BJ (cell line): Measurements from ENCODE around the gene IQCF2. TPM values are rescaled to one million over a fixed set of nuclear protein-coding genes. Genes with fewer than 3 reads are reported as not detected.
"Not testable (repeated sequence)": the region's sequence is repeated elsewhere in the genome, so short reads cannot be mapped to it uniquely, and the experiment has no call there.

Source experiments
- CTCF ChIA-PET: fragments of 350-600 bp; formaldehyde crosslinking; extraction: SDS; loops from one replicate; lab custom pipeline; 2021; ENCODE audit warnings: antibody characterized with exemption, inconsistent platforms; lab: Yijun Ruan, JAX
- POLR2A ChIA-PET: fragments of 300-600 bp; sonication (Branson Sonifier 250); formaldehyde crosslinking; extraction: SDS; loops from one replicate; lab custom pipeline; 2021; ENCODE audit warnings: antibody characterized with exemption; lab: Charles Lee
- DNase-seq: peaks from one replicate; pipeline ENCODE4 v3.0.0-alpha.2; 2011; ENCODE audit warnings: low read depth
- H3K27me3 ChIP-seq: 2 replicates; pipeline ENCODE4 v1.6.0; 2011; ENCODE audit warnings: low read length; ENCODE audit not compliant: control insufficient read depth, insufficient read depth
- H3K36me3 ChIP-seq: 2 replicates; pipeline ENCODE4 v1.5.1; 2011; ENCODE audit warnings: low read length; ENCODE audit not compliant: control insufficient read depth, insufficient read depth
- H3K4me3 ChIP-seq: 2 replicates; pipeline ENCODE4 v1.5.1; 2011; ENCODE audit warnings: low read depth, mild to moderate bottlenecking, control low read depth, low read length
- CTCF ChIP-seq: IDR thresholded peaks from 2 replicates; pipeline ENCODE4 v1.5.1; 2011; ENCODE audit warnings: low read depth, mild to moderate bottlenecking, control low read depth, inconsistent platforms, low read length, moderate library complexity; ENCODE audit not compliant: insufficient read depth
- polyA plus RNA-seq: library from polyadenylated mRNA; depleted of rRNA; stranded (reverse); fragments of >200 nt; gene quantifications from 2 replicates; pipeline ENCODE4 v1.2.3, GENCODE V29; 2011

Gene IQCF2
- polyA plus RNA-seq, 1 experiment, result not detected

- DNase-seq, result no peak
- Histone ChIP-seq H3K4me3 (no peak overlapping the region), H3K36me3 (no peaks in the 10 kb centered on the region), H3K27me3 (no peaks in the 10 kb centered on the region; the same call in 1 of the 2 replicates)
- POLR2A ChIA-PET, result no interaction called here
- no peak for TF ChIP-seq CTCF
- CTCF ChIA-PET, result no interaction called here
Observed at GRCh38 chr3:51830345-51830744, 31.1 kb upstream of the IQCF2 start.

- no peaks in the 10 kb centered on the region for H3K36me3 ChIP-seq
- no peak for DNase-seq
- ChIA-PET CTCF (interaction anchor here (0.6 kb wide), 1 partner anchor 248 kb away, joined by 3 read pairs; no protein-coding TSS in a partner anchor), POLR2A (no interaction called here)
- no peaks in the 10 kb centered on the region; the same call in 1 of the 2 replicates for H3K27me3 ChIP-seq
- TF ChIP-seq CTCF, result no peak
- no peak overlapping the region for H3K4me3 ChIP-seq
Observed at GRCh38 chr3:51830836-51831385, 30.5 kb upstream of the IQCF2 start.

- DNase-seq, result no peak
- no peaks in the 10 kb centered on the region for H3K36me3 ChIP-seq
- no peak overlapping the region for H3K4me3 ChIP-seq
- ChIA-PET CTCF (interaction anchor here (1.5 kb wide), 1 partner anchor 37 kb away, joined by 4 read pairs; no protein-coding TSS in a partner anchor), POLR2A (no interaction called here)
- no peaks in the 10 kb centered on the region for H3K27me3 ChIP-seq
- TF ChIP-seq CTCF, result no peak
Observed at GRCh38 chr3:51836606-51837005, 24.8 kb upstream of the IQCF2 start.

GRCh38 chr3:51845129-51845528 is 16.3 kb upstream of the IQCF2 start:
- CTCF ChIA-PET, result no interaction called here
- H3K4me3 ChIP-seq, result no peak overlapping the region

GRCh38 chr3:51855411-51855810 is 6.0 kb upstream of the IQCF2 start:
- H3K27me3 ChIP-seq, H3K36me3 ChIP-seq, CTCF ChIA-PET, POLR2A ChIA-PET, DNase-seq, H3K4me3 ChIP-seq: not testable (repeated sequence)

More at GRCh38 chr3:51845129-51845528, 16.3 kb upstream of the IQCF2 start:
- no peak for TF ChIP-seq CTCF
- H3K36me3 ChIP-seq, result no peaks in the 10 kb centered on the region
- no peak for DNase-seq
- POLR2A ChIA-PET, result no interaction called here
- H3K27me3 ChIP-seq, result no peaks in the 10 kb centered on the region

GRCh38 chr3:51862886-51863285 is 1.5 kb downstream of the IQCF2 start:
- no peak for DNase-seq
- no peak overlapping the region for H3K4me3 ChIP-seq
- H3K36me3 ChIP-seq, result no peaks in the 10 kb centered on the region
- POLR2A ChIA-PET, result no interaction called here
- no peaks in the 10 kb centered on the region for H3K27me3 ChIP-seq
- CTCF ChIA-PET, result no interaction called here
- no peak for TF ChIP-seq CTCF

GRCh38 chr3:51868896-51869295 is 7.5 kb downstream of the IQCF2 start:
- POLR2A ChIA-PET, H3K4me3 ChIP-seq, H3K36me3 ChIP-seq, H3K27me3 ChIP-seq, CTCF ChIA-PET, DNase-seq: not testable (repeated sequence)
